Measurements from ENCODE around the gene C6orf132. TPM values are rescaled to one million over a fixed set of nuclear protein-coding genes. Genes with fewer than 3 reads are reported as not detected.

Gene C6orf132
- total and polyA plus RNA-seq, 12 donors, result 0.09 to 4.7 (median 1.4) TPM

DNA sequence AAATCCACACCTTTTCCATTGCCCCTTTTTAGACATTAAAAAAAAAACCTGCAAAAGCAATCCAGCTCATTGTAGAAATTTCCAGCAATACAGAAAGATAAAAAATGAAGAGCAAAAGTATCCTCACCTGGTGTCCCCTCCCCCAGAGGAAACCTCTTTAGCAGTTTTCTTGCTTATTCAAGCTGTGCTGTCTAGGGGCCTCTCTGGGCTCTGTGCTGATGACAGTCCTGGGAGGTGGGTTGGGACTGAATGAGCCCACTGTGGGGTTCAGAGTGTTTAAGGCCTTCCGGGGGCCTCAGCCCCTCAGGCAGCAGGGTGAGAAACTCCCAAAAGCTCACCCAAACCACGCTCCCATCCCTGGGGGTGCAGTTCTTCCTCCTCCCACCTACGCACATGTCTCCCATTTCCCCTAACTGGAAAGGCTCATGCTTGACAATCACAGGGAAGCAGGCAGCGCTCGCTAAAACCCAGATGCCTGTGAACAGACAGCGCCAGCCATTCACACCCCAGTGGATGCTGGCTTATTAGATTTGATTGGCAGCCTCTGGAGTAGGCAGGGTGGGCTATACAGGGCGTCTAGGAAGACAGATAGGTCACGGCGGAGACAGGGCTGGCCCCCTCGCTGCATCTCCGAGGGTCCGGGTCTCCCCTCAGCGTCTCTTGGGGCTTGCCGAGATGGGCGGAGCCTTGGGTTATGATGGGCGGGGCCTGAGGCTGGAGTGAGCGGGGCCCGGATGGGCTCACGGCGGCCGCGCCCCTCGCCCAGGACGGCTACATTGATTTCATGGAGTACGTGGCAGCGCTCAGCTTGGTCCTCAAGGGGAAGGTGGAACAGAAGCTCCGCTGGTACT is 35.3 kb upstream of the C6orf132 start:
- no peak for DNase-seq
- no peak overlapping the region for H3K27ac ChIP-seq
- no peaks in the 10 kb centered on the region for H3K4me1 ChIP-seq (replicated peaks in 1 of 2)
- H3K27me3 ChIP-seq, result no peaks in the 10 kb centered on the region
- no peaks in the 10 kb centered on the region for H3K9me3 ChIP-seq (replicated peaks in 1 of 3)
- intact Hi-C loops (cut with DNase I), result no loop called here
- WGBS, 4 donors, result 32 to 69% (median 36%) methylated on average over 7 to 27 of the region's 27 CpGs
- H3K4me3 ChIP-seq, result no peak overlapping the region
- no peak for TF ChIP-seq POLR2A (IDR thresholded peaks at IDR 0.05)
- TF ChIP-seq, protein P1, sequence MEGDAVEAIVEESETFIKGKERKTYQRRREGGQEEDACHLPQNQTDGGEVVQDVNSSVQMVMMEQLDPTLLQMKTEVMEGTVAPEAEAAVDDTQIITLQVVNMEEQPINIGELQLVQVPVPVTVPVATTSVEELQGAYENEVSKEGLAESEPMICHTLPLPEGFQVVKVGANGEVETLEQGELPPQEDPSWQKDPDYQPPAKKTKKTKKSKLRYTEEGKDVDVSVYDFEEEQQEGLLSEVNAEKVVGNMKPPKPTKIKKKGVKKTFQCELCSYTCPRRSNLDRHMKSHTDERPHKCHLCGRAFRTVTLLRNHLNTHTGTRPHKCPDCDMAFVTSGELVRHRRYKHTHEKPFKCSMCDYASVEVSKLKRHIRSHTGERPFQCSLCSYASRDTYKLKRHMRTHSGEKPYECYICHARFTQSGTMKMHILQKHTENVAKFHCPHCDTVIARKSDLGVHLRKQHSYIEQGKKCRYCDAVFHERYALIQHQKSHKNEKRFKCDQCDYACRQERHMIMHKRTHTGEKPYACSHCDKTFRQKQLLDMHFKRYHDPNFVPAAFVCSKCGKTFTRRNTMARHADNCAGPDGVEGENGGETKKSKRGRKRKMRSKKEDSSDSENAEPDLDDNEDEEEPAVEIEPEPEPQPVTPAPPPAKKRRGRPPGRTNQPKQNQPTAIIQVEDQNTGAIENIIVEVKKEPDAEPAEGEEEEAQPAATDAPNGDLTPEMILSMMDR (IDR thresholded peaks at IDR 0.05), result no peak
- no peaks in the 10 kb centered on the region for H3K36me3 ChIP-seq (replicated peaks in 1 of 2)

DNA sequence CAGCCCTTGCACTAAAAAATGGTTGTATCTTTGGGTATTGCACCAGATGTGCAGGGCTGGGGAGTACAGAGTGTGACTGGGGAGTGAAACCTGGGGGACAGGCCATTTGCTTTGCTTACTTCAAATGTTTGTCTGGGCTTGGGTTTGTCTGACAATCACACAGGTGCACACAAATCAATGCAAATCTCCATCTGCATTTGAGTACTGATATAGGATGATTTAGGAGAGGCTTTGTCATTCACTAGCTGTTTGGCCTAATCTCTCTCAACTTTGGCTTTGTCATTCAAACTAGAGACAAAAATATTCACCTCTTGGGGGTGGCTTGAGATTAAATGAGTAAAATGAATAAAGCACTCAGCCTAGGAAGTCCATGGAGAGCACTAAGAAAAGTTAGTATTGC is 34.6 kb upstream of the C6orf132 start:
- Histone ChIP-seq H3K4me3 (no peak overlapping the region), H3K27ac (no peak overlapping the region), H3K27me3 (no peaks in the 10 kb centered on the region), H3K36me3 (replicated peaks in 1 of 2) (no peaks in the 10 kb centered on the region), H3K4me1 (replicated peaks in 1 of 2) (no peaks in the 10 kb centered on the region), H3K9me3 (replicated peaks in 1 of 3) (no peaks in the 10 kb centered on the region)
- intact Hi-C loops (cut with DNase I), result no loop called here
- TF ChIP-seq, protein P1 (IDR thresholded peaks at IDR 0.05), result no peak
- no peak for TF ChIP-seq POLR2A (IDR thresholded peaks at IDR 0.05)
- DNase-seq, result no peak

DNA sequence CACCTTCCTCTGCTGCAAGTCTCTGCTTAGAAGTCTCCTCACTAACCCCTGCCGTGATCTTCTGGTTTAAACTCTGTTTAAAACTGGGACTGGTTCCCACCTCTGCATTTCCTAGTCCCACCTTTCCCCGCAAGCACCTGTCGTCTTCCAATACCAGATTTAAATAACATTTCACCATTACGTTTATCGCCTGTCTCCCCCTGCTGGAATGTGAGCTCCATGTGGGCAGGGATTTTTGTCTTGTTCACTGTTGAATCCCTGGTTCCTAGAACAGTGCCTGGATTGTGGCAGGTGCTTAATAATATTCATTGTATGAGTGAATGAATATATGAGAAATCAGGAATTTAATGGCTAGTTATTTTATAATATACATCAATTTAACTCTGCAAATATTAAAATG is 33.4 kb upstream of the C6orf132 start:
- TF ChIP-seq POLR2A (IDR thresholded peaks at IDR 0.05), result no peak
- TF ChIP-seq, protein P1 (IDR thresholded peaks at IDR 0.05), result no peak
- no peaks in the 10 kb centered on the region for H3K9me3 ChIP-seq (replicated peaks in 1 of 3)
- DNase-seq, result no peak
- H3K27ac ChIP-seq, result no peak overlapping the region
- no peaks in the 10 kb centered on the region for H3K36me3 ChIP-seq (replicated peaks in 1 of 2)
- H3K4me1 ChIP-seq (replicated peaks in 1 of 2), result no peaks in the 10 kb centered on the region
- no peak overlapping the region for H3K4me3 ChIP-seq
- no peaks in the 10 kb centered on the region for H3K27me3 ChIP-seq
- intact Hi-C loops (cut with DNase I), result no loop called here
- WGBS, 4 donors, result 72 to 77% (median 75%) methylated on average over 5 of the region's 5 CpGs

DNA sequence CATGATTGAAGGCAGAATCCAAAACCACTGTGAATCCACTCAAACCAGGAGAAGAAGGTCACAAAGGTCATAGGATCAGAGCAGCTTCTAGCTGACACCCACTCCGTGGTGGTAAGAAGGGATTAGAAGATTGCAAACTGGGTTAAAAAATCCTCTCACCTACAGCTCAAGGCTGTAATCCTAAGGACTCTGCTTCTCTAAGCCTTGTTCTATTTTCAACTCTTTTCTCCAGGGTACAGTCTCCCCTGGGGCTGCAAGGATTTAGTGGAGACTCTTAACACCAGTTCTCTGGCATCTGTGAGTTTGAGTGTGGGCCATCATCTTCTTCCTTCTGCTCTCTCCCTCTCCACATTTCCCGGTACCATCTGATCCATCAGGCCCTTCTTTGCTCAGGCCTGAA is 30.7 kb upstream of the C6orf132 start, which contains the start of gene GUCA1A:
Gene GUCA1A, plus strand, starts transcription at position 264 of the 400 bp plus-strand sequence. CDS start 250 bp downstream, outside the sequence.
- intact Hi-C loops (cut with DNase I), result no loop called here
- DNase-seq, result no peak
- no peak within 1 kb of the TSS for H3K27ac ChIP-seq
- no peaks in the 10 kb centered on the region for H3K27me3 ChIP-seq
- H3K4me1 ChIP-seq (replicated peaks in 1 of 2), result no peaks in the 10 kb centered on the region
- no peaks in the 10 kb centered on the region for H3K36me3 ChIP-seq (replicated peaks in 1 of 2)
- WGBS, 4 donors, result 83 to 93% (median 90%) methylated on average over 2 of the region's 2 CpGs
- TF ChIP-seq POLR2A (IDR thresholded peaks at IDR 0.05), result no peak
- TF ChIP-seq, protein P1 (IDR thresholded peaks at IDR 0.05), result no peak
- H3K9me3 ChIP-seq (replicated peaks in 1 of 3), result no peaks in the 10 kb centered on the region
- no peak within 1 kb of the TSS for H3K4me3 ChIP-seq

All from adrenal gland (tissue), 12 donors.